NCI-H1930 (cell line): ENCODE results near the gene OCEL1.
"Not testable (repeated sequence)": the region's sequence is repeated elsewhere in the genome, so short reads cannot be mapped to it uniquely, and the experiment has no call there.

ENCODE experiments used
- DNase-seq, 2 experiments: peaks; one replicate each; lab custom pipeline; 2025; lab: John Stamatoyannopoulos, UW

Gene OCEL1

DNA sequence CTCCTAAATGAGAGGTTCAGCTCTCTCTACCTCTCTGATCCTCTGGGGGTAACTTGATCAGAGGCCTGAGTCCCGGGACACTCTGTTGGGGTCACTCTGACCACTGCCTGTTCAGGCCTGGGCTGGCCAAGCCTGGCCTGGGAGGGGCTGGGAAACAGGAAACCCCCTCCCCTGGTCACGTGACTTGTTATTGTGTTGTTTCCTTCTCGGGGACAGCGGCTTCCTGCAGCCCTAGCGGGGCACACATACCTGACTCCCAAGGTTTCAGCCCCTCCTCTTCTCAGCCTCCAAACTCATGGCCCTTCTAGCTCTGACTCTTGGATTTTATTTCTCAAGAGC is 38.6 kb downstream of the OCEL1 start, which contains the start of gene USHBP1:
TSS of gene USHBP1 (minus strand) at position 105 of the 339 bp plus-strand sequence. CDS start 446 bp downstream, outside the sequence.
- no peak for DNase-seq

- DNase-seq = no peak
Observed at GRCh38 chr19:17266026-17266425, 40.0 kb downstream of the OCEL1 start.

DNA sequence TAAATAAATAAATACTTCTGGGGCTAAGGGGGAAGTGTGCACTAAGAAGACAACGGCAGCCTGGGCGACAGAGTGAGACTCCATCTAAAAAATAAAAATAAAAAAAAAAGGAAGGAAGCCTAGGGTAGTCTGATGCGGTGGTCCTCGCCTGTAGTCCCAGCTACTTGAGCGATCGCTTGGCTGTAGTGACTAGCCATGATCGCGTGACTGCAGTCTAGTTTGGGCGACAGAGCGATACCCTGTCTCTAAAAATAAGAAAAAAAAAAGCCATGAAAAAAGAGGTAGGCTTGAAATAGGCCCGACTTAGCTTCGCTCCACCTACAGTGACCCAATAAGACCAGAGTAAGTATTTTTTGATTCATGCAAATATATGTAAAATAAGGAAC is 40.6 kb downstream of the OCEL1 start:
- no peak for DNase-seq

- peak; percentile 83 to 86 for DNase-seq
Observed at GRCh38 chr19:17266975-17267788, 41.2 kb downstream of the OCEL1 start, which contains the start of gene BABAM1. BABAM1 (plus strand) TSS chr19:17267443; CDS start chr19:17268807, 1,364 bp downstream.

GRCh38 chr19:17268754-17269153 is 42.7 kb downstream of the OCEL1 start:
- no peak for DNase-seq

DNA sequence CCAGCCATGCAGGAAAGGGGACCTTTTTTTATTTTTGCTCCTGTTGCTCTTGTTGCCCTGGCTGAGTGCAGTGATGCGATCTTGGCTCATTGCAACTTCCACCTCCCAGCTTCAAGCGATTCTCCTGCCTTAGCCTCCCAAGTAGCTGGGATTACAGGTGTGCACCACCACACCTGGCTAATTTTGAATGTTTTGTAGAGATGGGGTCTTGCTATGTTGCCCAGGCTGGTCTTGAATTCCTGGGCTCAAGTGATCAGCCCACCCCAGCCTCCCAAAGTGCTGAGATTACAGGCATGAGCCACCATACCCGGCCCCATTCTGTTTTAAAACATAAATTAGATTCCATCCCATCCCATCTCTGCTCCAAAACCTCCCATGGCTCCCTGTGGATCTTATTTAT is 48.9 kb downstream of the OCEL1 start:
- DNase-seq = not testable (repeated sequence)

GRCh38 chr19:17275441-17276175 is 49.6 kb downstream of the OCEL1 start:
- no peak for DNase-seq
